HEK293 (cell line): Measurements from ENCODE around the gene FAM118B.

ENCODE experiments used
- CTCF ChIA-PET: fragments of 350-600 bp; formaldehyde crosslinking; extraction: SDS; loops from one replicate; lab custom pipeline; 2021; ENCODE audit warnings: antibody characterized with exemption; lab: Yijun Ruan, JAX
- POLR2A ChIA-PET: fragments of 300-600 bp; formaldehyde crosslinking; extraction: SDS; loops from one replicate; lab custom pipeline; 2020; ENCODE audit warnings: antibody characterized with exemption, inconsistent platforms; lab: Yijun Ruan, JAX
- H3K27ac ChIP-seq: fragments of 200-500 bp; sonication (Bioruptor generic); 2 replicates; pipeline ENCODE4 v1.5.1; 2014; ENCODE audit warnings: low read depth, low read length, control low read depth, inconsistent platforms; ENCODE audit errors: extremely low read depth
- H3K36me3 ChIP-seq, 2 experiments: fragments of 200-500 bp in 1 of 2; sonication (Bioruptor generic) in 1 of 2; 1 replicate in 1 of 2; 2 replicates in 1 of 2; pipeline ENCODE4 v1.5.1; 2014 to 2017; ENCODE audit warnings: inconsistent platforms in 2 of 2, low read length in 2 of 2; ENCODE audit not compliant: control insufficient read depth in 2 of 2, insufficient read depth in 1 of 2
- H3K4me1 ChIP-seq: fragments of 200-500 bp; sonication (Bioruptor generic); 2 replicates; pipeline ENCODE4 v1.5.1; 2014; ENCODE audit warnings: mild to moderate bottlenecking, low read length, inconsistent platforms; ENCODE audit not compliant: control insufficient read depth, insufficient read depth
- H3K4me3 ChIP-seq: 2 replicates; pipeline ENCODE4 v1.5.1; 2011; ENCODE audit warnings: low read depth, mild to moderate bottlenecking, control low read depth, low read length, moderate library complexity
- H3K9me3 ChIP-seq: fragments of 200-500 bp; sonication (Bioruptor generic); 2 replicates; pipeline ENCODE4 v1.5.1; 2014; ENCODE audit warnings: low read depth, low read length, inconsistent platforms; ENCODE audit not compliant: control insufficient read depth, insufficient read depth
- EGR2 ChIP-seq: fragments of 450-650 bp; formaldehyde crosslinking; IDR thresholded peaks from 2 replicates; pipeline ENCODE4 v1.5.1; 2016; ENCODE audit warnings: low read depth, missing biosample characterization, missing genetic modification characterization
- GFI1B ChIP-seq: fragments of 450-650 bp; formaldehyde crosslinking; IDR thresholded peaks from 2 replicates; pipeline ENCODE4 v1.5.1; 2016; ENCODE audit warnings: missing biosample characterization, missing genetic modification characterization
- GLI2 ChIP-seq: fragments of 450-650 bp; formaldehyde crosslinking; IDR thresholded peaks from 2 replicates; pipeline ENCODE4; 2017; ENCODE audit warnings: missing biosample characterization, missing genetic modification characterization, low read depth, borderline replicate concordance
- HIC1 ChIP-seq: fragments of 450-650 bp; formaldehyde crosslinking; IDR thresholded peaks from 2 replicates; pipeline ENCODE4 v1.5.1; 2016; ENCODE audit warnings: missing biosample characterization, missing genetic modification characterization
- SETDB1 ChIP-seq: IDR thresholded peaks from one replicate; pipeline ENCODE4 v1.6.1; 2017; ENCODE audit warnings: mild to moderate bottlenecking, low read length, moderate library complexity, mixed read lengths; ENCODE audit not compliant: insufficient read length
- ZBTB20 ChIP-seq: fragments of 450-650 bp; formaldehyde crosslinking; IDR thresholded peaks from 2 replicates; pipeline ENCODE4 v1.5.1; 2016; ENCODE audit warnings: missing biosample characterization, missing genetic modification characterization
- ZBTB48 ChIP-seq: fragments of 450-650 bp; formaldehyde crosslinking; IDR thresholded peaks from 2 replicates; pipeline ENCODE4 v1.5.1; 2016; ENCODE audit warnings: missing biosample characterization, missing genetic modification characterization
- ZFP41 ChIP-seq: fragments of 450-650 bp; formaldehyde crosslinking; IDR thresholded peaks from 2 replicates; pipeline ENCODE4 v1.5.1; 2016; ENCODE audit warnings: missing biosample characterization, missing genetic modification characterization, borderline replicate concordance
- ZNF148 ChIP-seq: fragments of 450-650 bp; formaldehyde crosslinking; IDR thresholded peaks from 2 replicates; pipeline ENCODE4 v1.5.0; 2017; ENCODE audit warnings: missing biosample characterization, missing genetic modification characterization, borderline replicate concordance
- ZNF211 ChIP-seq: fragments of 450-650 bp; formaldehyde crosslinking; IDR thresholded peaks from 2 replicates; pipeline ENCODE4 v1.5.1; 2016; ENCODE audit warnings: low read depth, missing biosample characterization, missing genetic modification characterization
- ZNF274 ChIP-seq, 2 experiments: fragments of 200-500 bp in 1 of 2; fragments of 450-650 bp in 1 of 2; sonication (Bioruptor generic) in 1 of 2; formaldehyde crosslinking in 1 of 2; IDR thresholded peaks; 2 replicates each; pipeline versions ENCODE4 v1.5.1 to v1.6.1; 2014 to 2016; ENCODE audit warnings: borderline replicate concordance in 1 of 2, inconsistent platforms in 1 of 2, low read length in 1 of 2, missing biosample characterization in 1 of 2, missing genetic modification characterization in 1 of 2
- ZNF280C ChIP-seq: fragments of 450-650 bp; formaldehyde crosslinking; IDR thresholded peaks from 2 replicates; pipeline ENCODE4 v1.5.1; 2016; ENCODE audit warnings: missing biosample characterization, missing genetic modification characterization
- ZNF335 ChIP-seq: fragments of 450-650 bp; formaldehyde crosslinking; conservative IDR thresholded peaks from 2 replicates; pipeline ENCODE4 v1.5.1; 2016; ENCODE audit warnings: missing biosample characterization, missing genetic modification characterization
- ZNF530 ChIP-seq: fragments of 450-650 bp; formaldehyde crosslinking; IDR thresholded peaks from 2 replicates; pipeline ENCODE4 v1.5.1; 2016; ENCODE audit warnings: low read depth, missing biosample characterization, missing genetic modification characterization
- ZNF623 ChIP-seq: fragments of 450-650 bp; formaldehyde crosslinking; IDR thresholded peaks from 2 replicates; pipeline ENCODE4 v1.5.1; 2016; ENCODE audit warnings: missing biosample characterization, missing genetic modification characterization
- ZNF658 ChIP-seq: fragments of 450-650 bp; formaldehyde crosslinking; IDR thresholded peaks from 2 replicates; pipeline ENCODE4; 2016; ENCODE audit warnings: missing biosample characterization, missing genetic modification characterization
- ZNF776 ChIP-seq: fragments of 450-650 bp; formaldehyde crosslinking; IDR thresholded peaks from 2 replicates; pipeline ENCODE4 v1.5.0; 2017; ENCODE audit warnings: missing biosample characterization, missing genetic modification characterization, borderline replicate concordance
- TF ChIP-seq, protein P1 (sequence below): fragments of 450-650 bp; formaldehyde crosslinking; IDR thresholded peaks from 2 replicates; pipeline ENCODE4 v1.5.1; 2016; ENCODE audit warnings: missing biosample characterization, missing genetic modification characterization

The FAM118B gene

GRCh38 chr11:126207896-126208295 lies 3.7 kb upstream of the FAM118B start:
- Histone ChIP-seq H3K4me3 (no peak overlapping the region), H3K4me1 (no peaks in the 10 kb centered on the region), H3K36me3 (peaks cover 10 to 72% of the 10 kb centered on the region in 2 experiments), H3K27ac (no peak overlapping the region), H3K9me3 (no peaks in the 10 kb centered on the region)
- no peak for TF ChIP-seq ZNF623 (tag by site-specific recombination)
- POLR2A ChIA-PET = no interaction called here
- CTCF ChIA-PET = no interaction called here

DNA sequence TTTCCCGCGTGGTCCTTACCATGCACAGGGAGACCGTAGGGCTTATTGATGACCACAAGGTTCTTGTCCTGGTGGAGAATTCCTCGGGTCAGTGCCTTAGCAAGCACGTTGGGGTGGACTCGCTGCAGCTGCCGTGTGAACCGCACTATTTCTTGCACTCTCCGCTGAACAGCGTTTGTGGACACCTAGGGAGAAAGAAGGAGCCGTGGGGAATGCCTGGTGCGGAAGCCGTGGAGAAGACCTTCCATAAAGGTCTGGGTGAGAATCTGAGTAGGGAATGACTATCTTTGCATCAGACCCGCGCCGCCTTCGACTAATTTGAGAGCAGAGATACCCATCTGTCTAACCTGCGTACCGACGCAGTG lies 729 bp upstream of the FAM118B start:
- H3K9me3 ChIP-seq = no peaks in the 10 kb centered on the region
- H3K36me3 ChIP-seq = peaks cover 10 to 42% of the 10 kb centered on the region in 2 experiments
- POLR2A ChIA-PET = interaction anchor here (1.1 to 1.9 kb wide), 7 partner anchors 8 to 308 kb away, joined by 3 to 20 read pairs (median 4); partner anchors contain the start of genes FOXRED1, PUS3, SRPRA and ST3GAL4
- TF ChIP-seq ZNF211 (tag by site-specific recombination) (no peak), GLI2 (tag by site-specific recombination) (no peak), ZNF335 (tag by site-specific recombination) (peak; percentile 94), ZNF623 (tag by site-specific recombination) (no peak)
- no peak overlapping the region for H3K27ac ChIP-seq
- peak overlapping the region; percentile 89 for H3K4me3 ChIP-seq
- CTCF ChIA-PET = no interaction called here
- no peaks in the 10 kb centered on the region for H3K4me1 ChIP-seq

DNA sequence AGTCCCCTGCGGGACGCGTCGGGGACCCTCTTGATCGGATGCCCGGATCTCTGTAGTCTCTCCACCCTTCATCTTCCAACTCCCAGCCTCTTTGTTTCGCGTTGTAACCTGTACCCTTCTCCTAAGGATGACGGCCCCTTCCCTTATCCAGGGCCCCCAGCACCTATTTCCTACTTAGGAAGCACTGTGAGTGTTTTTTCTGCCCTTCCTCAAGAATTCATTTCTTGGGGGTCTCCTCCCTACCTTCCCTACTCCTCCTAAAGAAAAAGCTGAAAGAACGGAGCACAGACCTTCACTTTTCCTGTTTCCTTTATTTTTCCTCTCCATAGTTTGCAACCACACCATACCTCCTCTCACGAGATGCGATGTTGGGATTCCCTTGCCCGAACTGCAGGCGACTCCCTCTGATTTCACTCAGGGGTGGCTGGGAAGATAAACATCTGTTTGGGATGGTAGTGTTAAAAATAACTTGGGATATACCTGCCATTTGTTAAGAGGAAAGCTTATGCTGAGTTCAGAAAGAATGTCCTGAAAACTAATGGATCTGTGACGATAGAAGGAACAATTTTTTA lies 593 bp downstream of the FAM118B start:
- peaks cover 10 to 29% of the 10 kb centered on the region in 2 experiments for H3K36me3 ChIP-seq
- POLR2A ChIA-PET = interaction anchor here (0.6 to 1.9 kb wide), 12 partner anchors 10 to 620 kb away, joined by 3 to 20 read pairs (median 4); partner anchors contain the start of genes FOXRED1, PUS3, SRPRA and ST3GAL4
- no peak overlapping the region for H3K27ac ChIP-seq
- CTCF ChIA-PET = interaction anchor here (0.5 to 1.3 kb wide), 8 partner anchors 10 to 1248 kb away, joined by 3 to 5 read pairs (median 3); no protein-coding TSS in a partner anchor
- TF ChIP-seq ZFP41 (tag by site-specific recombination) = no peak
- TF ChIP-seq ZNF148 = no peak
- peak; percentile 53 for TF ChIP-seq ZBTB20 (tag by site-specific recombination)
- no peak for TF ChIP-seq GFI1B (tag by site-specific recombination)
- TF ChIP-seq ZBTB48 (tag by site-specific recombination) = 0 out of 2 replicates have a peak, but pooled peaks have one; percentile 62
- H3K4me3 ChIP-seq = peak overlapping the region; percentile 89
- no peaks in the 10 kb centered on the region for H3K9me3 ChIP-seq
- no peaks in the 10 kb centered on the region for H3K4me1 ChIP-seq

DNA sequence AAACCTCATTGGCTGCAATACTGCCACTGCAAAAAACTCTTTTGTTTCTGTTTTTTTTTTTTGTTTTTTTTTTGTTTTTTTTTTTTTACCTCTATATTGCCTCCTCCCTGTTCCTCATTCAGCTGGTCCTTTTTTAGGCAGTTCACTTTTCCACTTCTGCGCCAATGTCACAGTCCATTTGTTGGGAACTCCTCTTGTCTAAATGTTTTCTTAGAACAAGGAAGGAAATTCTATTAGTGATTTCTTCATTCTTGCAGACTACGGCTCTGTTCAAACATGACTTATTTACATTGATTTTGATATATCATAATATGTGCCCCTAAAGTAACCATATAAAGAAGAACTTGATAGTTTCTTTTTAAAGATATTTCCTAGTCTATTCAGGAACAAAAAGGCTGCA lies 2.9 kb downstream of the FAM118B start:
- no peak overlapping the region for H3K27ac ChIP-seq
- peaks cover 5% of the 10 kb centered on the region; the same call in 1 of the 2 replicates for H3K4me1 ChIP-seq
- H3K9me3 ChIP-seq = no peaks in the 10 kb centered on the region
- ChIA-PET CTCF (interaction anchor here (0.7 kb wide), 1 partner anchor 247 kb away, joined by 3 read pairs; no protein-coding TSS in a partner anchor), POLR2A (no interaction called here)
- peaks cover 0 to 10% of the 10 kb centered on the region in 2 experiments; a peak in 1 of 3 replicates for H3K36me3 ChIP-seq
- no peak overlapping the region for H3K4me3 ChIP-seq
- TF ChIP-seq ZNF530 (tag by site-specific recombination) = no peak
- TF ChIP-seq ZNF280C = no peak
- TF ChIP-seq, protein P1, sequence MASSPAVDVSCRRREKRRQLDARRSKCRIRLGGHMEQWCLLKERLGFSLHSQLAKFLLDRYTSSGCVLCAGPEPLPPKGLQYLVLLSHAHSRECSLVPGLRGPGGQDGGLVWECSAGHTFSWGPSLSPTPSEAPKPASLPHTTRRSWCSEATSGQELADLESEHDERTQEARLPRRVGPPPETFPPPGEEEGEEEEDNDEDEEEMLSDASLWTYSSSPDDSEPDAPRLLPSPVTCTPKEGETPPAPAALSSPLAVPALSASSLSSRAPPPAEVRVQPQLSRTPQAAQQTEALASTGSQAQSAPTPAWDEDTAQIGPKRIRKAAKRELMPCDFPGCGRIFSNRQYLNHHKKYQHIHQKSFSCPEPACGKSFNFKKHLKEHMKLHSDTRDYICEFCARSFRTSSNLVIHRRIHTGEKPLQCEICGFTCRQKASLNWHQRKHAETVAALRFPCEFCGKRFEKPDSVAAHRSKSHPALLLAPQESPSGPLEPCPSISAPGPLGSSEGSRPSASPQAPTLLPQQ (tag by site-specific recombination) = no peak
- no peak for TF ChIP-seq HIC1
- TF ChIP-seq ZNF776 = no peak
- TF ChIP-seq EGR2 (tag by site-specific recombination) = no peak
- TF ChIP-seq ZNF274 (IDR thresholded peaks at IDR 0.05; ENCODE audit: low read length) = no peak
- no peak for TF ChIP-seq ZNF274 (tag by site-specific recombination; IDR thresholded peaks at IDR 0.05; ENCODE audit: borderline replicate concordance)
- TF ChIP-seq ZNF658 = no peak
- no peak for TF ChIP-seq SETDB1
